Measurements from ENCODE around the gene TRIP10. TPM values are rescaled to one million over a fixed set of nuclear protein-coding genes. Genes with fewer than 3 reads are reported as not detected.

TRIP10 gene
- total and polyA plus RNA-seq, 2 of the 13 experiments (the other 11 are each of a cell fraction or from before 2014, with no cell fraction given), result 32.5 to 33.2 TPM

DNA sequence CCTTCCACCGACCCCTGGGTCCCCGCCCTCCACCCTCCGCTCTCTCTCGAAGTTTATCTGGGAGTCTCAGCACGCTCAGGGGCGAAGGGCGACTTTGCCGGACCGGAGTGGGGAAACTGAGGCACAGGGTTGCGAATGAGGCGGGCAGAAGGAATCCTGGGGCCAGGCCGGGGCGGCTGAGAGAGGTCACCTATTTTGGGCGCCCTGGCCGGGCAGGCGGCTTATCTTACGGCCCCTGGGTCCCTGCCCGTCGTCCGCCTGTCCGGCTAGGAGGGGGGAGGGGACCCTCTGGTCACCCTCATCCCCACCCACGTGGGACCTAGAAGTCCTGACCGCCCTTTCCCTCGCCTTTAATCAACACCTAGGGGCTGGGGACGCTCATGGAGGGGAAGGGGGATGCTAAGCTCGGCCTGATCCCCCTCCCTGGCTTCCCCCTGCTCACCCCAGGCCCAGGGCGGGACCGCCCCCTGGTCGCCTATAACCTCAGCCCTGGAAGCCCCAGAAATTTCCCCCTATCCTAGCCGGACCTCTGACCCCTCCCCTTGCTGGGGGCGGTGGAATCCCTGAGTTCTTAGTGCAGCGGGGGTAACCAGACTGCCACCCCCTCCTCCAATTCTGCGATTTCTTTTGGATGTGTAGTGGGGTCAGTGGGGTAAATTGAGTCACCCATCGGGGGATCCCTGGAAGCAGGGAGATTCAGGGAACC is 556 bp downstream of the TRIP10 start:
- intact Hi-C loops (cut with micrococcal nuclease; ENCODE audit: unreplicated experiment), result loop anchor here (10.0 kb wide), 1 partner anchor 1135 kb away; the partner anchor contains the start of gene PRR36
- H3K9ac ChIP-seq (ENCODE audit: insufficient read depth, low read depth, low read length), result peak overlapping the region; percentile 76
- H4K20me1 ChIP-seq (ENCODE audit: insufficient read depth, low read length), result peaks cover 16% of the 10 kb centered on the region
- ATAC-seq (no peak), DNase-seq (ENCODE audit: low spot score) (no peak), FAIRE-seq (no peak)
- WGBS (ENCODE audit: low lambda C conversion rate), result 0% methylated on average over 11 of the region's 34 CpGs
- no peaks in the 10 kb centered on the region for H3K9me3 ChIP-seq (ENCODE audit: low read length)
- H3K27me3 ChIP-seq (ENCODE audit: control insufficient read depth in 1 of 2, insufficient read depth in 2 of 2, low read length in 2 of 2), result no peaks in the 10 kb centered on the region; a peak in 1 of 5 replicates
- in situ Hi-C loops (cut with HindIII; ENCODE audit: extremely low pct_ligation_motif_present, low pct_unique_long_range_greater_than_20kb), result loop anchor here (5.0 kb wide), 1 partner anchor 122 kb away; no protein-coding TSS in a partner anchor
- peaks cover 4 to 20% of the 10 kb centered on the region in 2 experiments; a peak in 4 of 5 replicates for H3K36me3 ChIP-seq (replicated peaks in 1 of 2; ENCODE audit: control insufficient read depth in 1 of 2, insufficient read depth in 2 of 2, low read length in 2 of 2)
- H2AFZ ChIP-seq (ENCODE audit: low read length), result no peak overlapping the region
- POLR2A ChIA-PET, result interaction anchor here (1.4 to 3.9 kb wide), 3 partner anchors 13 to 20 kb away, joined by 13 to 89 read pairs (median 20); partner anchors contain the start of gene C3
- CTCF ChIA-PET (ENCODE audit: low intra/inter-chr PET ratio, low total read pairs), result interaction anchor here (3.1 to 3.4 kb wide), 3 partner anchors 13 to 123 kb away, joined by 17 to 31 read pairs (median 25); no protein-coding TSS in a partner anchor
- peaks cover 32% of the 10 kb centered on the region for H3K79me2 ChIP-seq (ENCODE audit: insufficient read depth, low read length)
- peak overlapping the region; percentile 89 to 92 (median 92) for H3K4me3 ChIP-seq (replicated peaks in 1 of 3; ENCODE audit: insufficient read depth in 1 of 3, low read depth in 2 of 3, low read length in 3 of 3)
- peak overlapping the region; percentile 73 for H3K4me2 ChIP-seq (ENCODE audit: low read depth, low read length)
- TSS peak; percentile 62 for BruUV-seq (replicated peaks)
- peaks cover 62% of the 10 kb centered on the region for H3K4me1 ChIP-seq (ENCODE audit: insufficient read depth, low read length)
- H3K27ac ChIP-seq (ENCODE audit: extremely low read length, insufficient read depth, low read length), result peak overlapping the region; percentile 66
- TF ChIP-seq, protein P1, sequence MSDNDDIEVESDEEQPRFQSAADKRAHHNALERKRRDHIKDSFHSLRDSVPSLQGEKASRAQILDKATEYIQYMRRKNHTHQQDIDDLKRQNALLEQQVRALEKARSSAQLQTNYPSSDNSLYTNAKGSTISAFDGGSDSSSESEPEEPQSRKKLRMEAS (IDR thresholded peaks at IDR 0.05), result peak; percentile 35; the same call in 1 of the 2 replicates
- TF ChIP-seq ZNF883 (CRISPR knock-in tag; IDR thresholded peaks at IDR 0.05; ENCODE audit: not compliant biosample characterization) (peak; percentile 16), ZFP90 (CRISPR knock-in tag; IDR thresholded peaks at IDR 0.05; ENCODE audit: borderline replicate concordance) (0 out of 2 replicates have a peak, but pooled peaks have one; percentile 63), ZNF263 (CRISPR knock-in tag; IDR thresholded peaks at IDR 0.05) (peak; percentile 77), KMT2A (CRISPR knock-in tag; IDR thresholded peaks at IDR 0.05) (0 out of 2 replicates have a peak, but pooled peaks have one; percentile 3), ZFY (CRISPR knock-in tag; IDR thresholded peaks at IDR 0.05) (peak; percentile 35), MYC (CRISPR knock-in tag; IDR thresholded peaks at IDR 0.05; ENCODE audit: borderline replicate concordance) (peak; percentile 58; the same call in 1 of the 2 replicates), FOXC1 (CRISPR knock-in tag; IDR thresholded peaks at IDR 0.05; ENCODE audit: borderline replicate concordance) (0 out of 2 replicates have a peak, but pooled peaks have one; percentile 21), ELF1 (CRISPR knock-in tag; IDR thresholded peaks at IDR 0.05) (no peak), MTF2 (CRISPR knock-in tag; IDR thresholded peaks at IDR 0.05; ENCODE audit: borderline replicate concordance) (0 out of 2 replicates have a peak, but pooled peaks have one; percentile 33), ZNF766 (CRISPR knock-in tag; IDR thresholded peaks at IDR 0.05; ENCODE audit: borderline replicate concordance) (0 out of 2 replicates have a peak, but pooled peaks have one; percentile 39), HCFC1 (IDR thresholded peaks at IDR 0.05; ENCODE audit: low read depth, low read length) (no peak), KDM5A (IDR thresholded peaks at IDR 0.05; ENCODE audit: borderline replicate concordance, low read length) (no peak), AHR (CRISPR knock-in tag; IDR thresholded peaks at IDR 0.05) (peak; percentile 11; the same call in 1 of the 2 replicates), ZNF44 (CRISPR knock-in tag; IDR thresholded peaks at IDR 0.05) (no peak), POLR2G (IDR thresholded peaks at IDR 0.05; ENCODE audit: low read depth, low read length) (no peak)
- TF ChIP-seq, protein P2, sequence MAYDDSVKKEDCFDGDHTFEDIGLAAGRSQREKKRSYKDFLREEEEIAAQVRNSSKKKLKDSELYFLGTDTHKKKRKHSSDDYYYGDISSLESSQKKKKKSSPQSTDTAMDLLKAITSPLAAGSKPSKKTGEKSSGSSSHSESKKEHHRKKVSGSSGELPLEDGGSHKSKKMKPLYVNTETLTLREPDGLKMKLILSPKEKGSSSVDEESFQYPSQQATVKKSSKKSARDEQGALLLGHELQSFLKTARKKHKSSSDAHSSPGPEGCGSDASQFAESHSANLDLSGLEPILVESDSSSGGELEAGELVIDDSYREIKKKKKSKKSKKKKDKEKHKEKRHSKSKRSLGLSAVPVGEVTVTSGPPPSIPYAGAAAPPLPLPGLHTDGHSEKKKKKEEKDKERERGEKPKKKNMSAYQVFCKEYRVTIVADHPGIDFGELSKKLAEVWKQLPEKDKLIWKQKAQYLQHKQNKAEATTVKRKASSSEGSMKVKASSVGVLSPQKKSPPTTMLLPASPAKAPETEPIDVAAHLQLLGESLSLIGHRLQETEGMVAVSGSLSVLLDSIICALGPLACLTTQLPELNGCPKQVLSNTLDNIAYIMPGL (CRISPR knock-in tag; IDR thresholded peaks at IDR 0.05; ENCODE audit: borderline replicate concordance in 1 of 2, low read depth in 1 of 2), result peak in 1 of 2 experiments; percentile 44; a peak in 1 of 4 replicates
- TF ChIP-seq, protein P3, sequence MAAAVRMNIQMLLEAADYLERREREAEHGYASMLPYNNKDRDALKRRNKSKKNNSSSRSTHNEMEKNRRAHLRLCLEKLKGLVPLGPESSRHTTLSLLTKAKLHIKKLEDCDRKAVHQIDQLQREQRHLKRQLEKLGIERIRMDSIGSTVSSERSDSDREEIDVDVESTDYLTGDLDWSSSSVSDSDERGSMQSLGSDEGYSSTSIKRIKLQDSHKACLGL (CRISPR knock-in tag; IDR thresholded peaks at IDR 0.05), result 0 out of 2 replicates have a peak, but pooled peaks have one; percentile 1
- TF ChIP-seq, protein P4, sequence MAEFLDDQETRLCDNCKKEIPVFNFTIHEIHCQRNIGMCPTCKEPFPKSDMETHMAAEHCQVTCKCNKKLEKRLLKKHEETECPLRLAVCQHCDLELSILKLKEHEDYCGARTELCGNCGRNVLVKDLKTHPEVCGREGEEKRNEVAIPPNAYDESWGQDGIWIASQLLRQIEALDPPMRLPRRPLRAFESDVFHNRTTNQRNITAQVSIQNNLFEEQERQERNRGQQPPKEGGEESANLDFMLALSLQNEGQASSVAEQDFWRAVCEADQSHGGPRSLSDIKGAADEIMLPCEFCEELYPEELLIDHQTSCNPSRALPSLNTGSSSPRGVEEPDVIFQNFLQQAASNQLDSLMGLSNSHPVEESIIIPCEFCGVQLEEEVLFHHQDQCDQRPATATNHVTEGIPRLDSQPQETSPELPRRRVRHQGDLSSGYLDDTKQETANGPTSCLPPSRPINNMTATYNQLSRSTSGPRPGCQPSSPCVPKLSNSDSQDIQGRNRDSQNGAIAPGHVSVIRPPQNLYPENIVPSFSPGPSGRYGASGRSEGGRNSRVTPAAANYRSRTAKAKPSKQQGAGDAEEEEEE (CRISPR knock-in tag; IDR thresholded peaks at IDR 0.05; ENCODE audit: borderline replicate concordance), result no peak

Measured in HepG2 (cell line).